Chondrocyte (in vitro differentiated cells): Measurements from ENCODE around the gene SCYL1. TPM values are rescaled to one million over a fixed set of nuclear protein-coding genes. Genes with fewer than 3 reads are reported as not detected.
A peak's percentile ranks its signal among the peaks of the same experiment; 100 is the strongest.

Experiments
- DNase-seq: peaks from one replicate; pipeline ENCODE4 v3.0.0; 2021; ENCODE audit warnings: mixed read lengths, low spot score
- H3K27ac Mint-ChIP-seq: one replicate; pipeline ENCODE4 v1.8.0; 2021; ENCODE audit warnings: mild to moderate bottlenecking, moderate library complexity, mixed read lengths; ENCODE audit not compliant: unreplicated experiment
- H3K27me3 Mint-ChIP-seq: 2 replicates; pipeline ENCODE4 v1.8.0; 2021; ENCODE audit warnings: low read depth, mixed read lengths
- H3K36me3 Mint-ChIP-seq: 2 replicates; pipeline ENCODE4 v1.8.0; 2021; ENCODE audit warnings: low read depth, mixed read lengths
- H3K4me1 Mint-ChIP-seq: 2 replicates; pipeline ENCODE4 v1.8.0; 2021; ENCODE audit warnings: low read depth, mild to moderate bottlenecking, mixed read lengths
- H3K4me3 Mint-ChIP-seq: one replicate; pipeline ENCODE4 v1.8.0; 2021; ENCODE audit warnings: mild to moderate bottlenecking, moderate library complexity, mixed read lengths; ENCODE audit not compliant: unreplicated experiment
- H3K9me3 Mint-ChIP-seq: 2 replicates; pipeline ENCODE4 v1.8.0; 2021; ENCODE audit warnings: low read depth, mixed read lengths
- total RNA-seq: library from RNA; stranded (reverse); gene quantifications from 3 replicates; pipeline ENCODE4 v1.2.1, GENCODE V29; 2021
- TF ChIP-seq, protein P1 (sequence below): fragments of 200-600 bp; sonication (generic); IDR thresholded peaks from 2 replicates; pipeline ENCODE4 v1.5.0; 2021; ENCODE audit warnings: antibody characterized with exemption, mild to moderate bottlenecking, moderate library complexity

Gene SCYL1
- total RNA-seq, 1 donor from 2014 or later = 108 TPM

GRCh38 chr11:65479184-65480145 lies 45.4 kb upstream of the SCYL1 start:
- H3K27me3 Mint-ChIP-seq = no peaks in the 10 kb centered on the region
- peak overlapping the region; percentile 26 for H3K4me3 Mint-ChIP-seq
- TF ChIP-seq, protein P1, sequence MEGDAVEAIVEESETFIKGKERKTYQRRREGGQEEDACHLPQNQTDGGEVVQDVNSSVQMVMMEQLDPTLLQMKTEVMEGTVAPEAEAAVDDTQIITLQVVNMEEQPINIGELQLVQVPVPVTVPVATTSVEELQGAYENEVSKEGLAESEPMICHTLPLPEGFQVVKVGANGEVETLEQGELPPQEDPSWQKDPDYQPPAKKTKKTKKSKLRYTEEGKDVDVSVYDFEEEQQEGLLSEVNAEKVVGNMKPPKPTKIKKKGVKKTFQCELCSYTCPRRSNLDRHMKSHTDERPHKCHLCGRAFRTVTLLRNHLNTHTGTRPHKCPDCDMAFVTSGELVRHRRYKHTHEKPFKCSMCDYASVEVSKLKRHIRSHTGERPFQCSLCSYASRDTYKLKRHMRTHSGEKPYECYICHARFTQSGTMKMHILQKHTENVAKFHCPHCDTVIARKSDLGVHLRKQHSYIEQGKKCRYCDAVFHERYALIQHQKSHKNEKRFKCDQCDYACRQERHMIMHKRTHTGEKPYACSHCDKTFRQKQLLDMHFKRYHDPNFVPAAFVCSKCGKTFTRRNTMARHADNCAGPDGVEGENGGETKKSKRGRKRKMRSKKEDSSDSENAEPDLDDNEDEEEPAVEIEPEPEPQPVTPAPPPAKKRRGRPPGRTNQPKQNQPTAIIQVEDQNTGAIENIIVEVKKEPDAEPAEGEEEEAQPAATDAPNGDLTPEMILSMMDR = peak; percentile 71
- H3K9me3 Mint-ChIP-seq = no peaks in the 10 kb centered on the region
- H3K36me3 Mint-ChIP-seq = no peaks in the 10 kb centered on the region
- DNase-seq = peak; percentile 59
- H3K27ac Mint-ChIP-seq = peak overlapping the region; percentile 91
- H3K4me1 Mint-ChIP-seq = peaks cover 55% of the 10 kb centered on the region

DNA sequence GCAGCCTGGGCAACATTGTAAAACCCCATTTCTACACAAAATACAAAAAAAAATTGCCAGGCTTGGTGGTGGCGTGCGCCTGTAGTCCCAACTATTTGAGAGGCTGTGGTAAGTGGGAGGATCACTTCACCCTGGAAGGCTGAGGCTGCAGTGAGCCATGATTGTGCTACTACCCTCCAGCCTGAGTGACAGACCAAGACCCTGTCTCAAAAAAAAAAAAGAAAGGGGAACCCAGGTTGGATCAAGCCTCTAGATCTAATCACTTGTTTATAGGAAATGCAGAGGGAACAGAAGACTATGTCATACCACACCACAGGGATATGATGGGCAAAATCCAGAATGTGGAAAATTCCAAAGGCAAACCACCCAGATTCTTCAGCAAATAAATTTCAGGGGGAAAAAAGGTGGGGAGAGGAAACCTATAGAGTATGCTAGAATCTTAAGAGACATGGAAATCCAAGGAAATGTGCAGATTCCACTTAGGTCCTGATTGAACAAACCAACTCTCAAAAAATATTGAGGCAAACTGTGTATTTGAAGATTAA lies 42.5 kb upstream of the SCYL1 start:
- H3K27ac Mint-ChIP-seq = peak overlapping the region; percentile 93
- no peaks in the 10 kb centered on the region for H3K27me3 Mint-ChIP-seq

GRCh38 chr11:65485920-65486219 lies 39.0 kb upstream of the SCYL1 start:
- peaks cover 75% of the 10 kb centered on the region for H3K4me1 Mint-ChIP-seq
- TF ChIP-seq, protein P1 = no peak

More for the DNA sequence above, 42.5 kb upstream of the SCYL1 start:
- no peak for DNase-seq
- TF ChIP-seq, protein P1 = no peak
- Mint-ChIP-seq H3K9me3 (no peaks in the 10 kb centered on the region), H3K36me3 (no peaks in the 10 kb centered on the region), H3K4me1 (peaks cover 70% of the 10 kb centered on the region), H3K4me3 (no peak overlapping the region)

DNA sequence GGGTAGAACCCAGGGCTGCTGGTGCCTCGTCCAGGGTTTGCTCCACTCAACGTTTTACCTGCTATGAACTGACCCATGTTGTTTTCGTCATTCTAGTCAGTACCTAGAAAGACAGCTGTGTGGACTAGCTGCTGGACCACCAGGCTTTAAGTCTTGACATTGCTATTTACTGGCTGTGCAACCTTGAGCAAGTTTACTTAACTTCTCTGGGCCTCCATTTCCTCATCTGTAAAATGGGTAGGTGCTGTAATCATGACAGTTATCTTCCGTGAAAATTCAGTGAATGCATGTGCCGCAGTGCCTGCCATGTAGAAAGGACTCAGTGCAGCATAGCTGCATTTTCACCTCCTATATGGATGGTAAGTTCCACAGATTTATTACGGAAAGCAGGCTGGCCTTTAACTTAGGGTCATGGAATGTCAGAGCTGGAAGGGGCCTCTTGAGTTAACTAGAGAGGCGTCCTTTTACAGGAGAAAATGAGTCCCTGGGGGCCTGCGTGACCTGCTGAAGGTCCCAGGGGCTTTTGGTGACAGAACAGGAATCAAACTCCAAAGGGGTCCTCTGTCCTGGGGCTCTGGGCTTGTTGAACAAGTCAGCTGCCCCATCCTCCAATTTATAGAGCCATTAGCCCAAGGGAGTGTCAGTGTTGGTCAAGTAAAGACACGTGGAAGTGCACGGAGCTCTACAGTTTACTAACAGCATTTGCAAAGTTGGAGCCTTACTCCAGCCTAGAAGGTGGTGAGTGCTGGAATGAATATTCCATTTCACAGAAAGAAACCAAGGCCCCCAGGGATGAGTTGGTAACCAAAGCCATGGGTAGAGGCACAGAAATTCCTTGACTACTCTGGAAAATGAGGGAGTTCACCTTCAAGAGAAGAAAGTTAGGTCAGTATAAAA lies 38.1 kb upstream of the SCYL1 start:
- H3K9me3 Mint-ChIP-seq = no peaks in the 10 kb centered on the region
- no peaks in the 10 kb centered on the region for H3K27me3 Mint-ChIP-seq
- H3K27ac Mint-ChIP-seq = peak overlapping the region; percentile 100
- DNase-seq = peak; percentile 30
- no peak overlapping the region for H3K4me3 Mint-ChIP-seq
- no peaks in the 10 kb centered on the region for H3K36me3 Mint-ChIP-seq
- TF ChIP-seq, protein P1 = no peak
- H3K4me1 Mint-ChIP-seq = peaks cover 80% of the 10 kb centered on the region

More at GRCh38 chr11:65485920-65486219, 39.0 kb upstream of the SCYL1 start:
- no peak overlapping the region for H3K4me3 Mint-ChIP-seq
- no peaks in the 10 kb centered on the region for H3K9me3 Mint-ChIP-seq
- no peaks in the 10 kb centered on the region for H3K27me3 Mint-ChIP-seq
- H3K36me3 Mint-ChIP-seq = no peaks in the 10 kb centered on the region
- DNase-seq = no peak
- H3K27ac Mint-ChIP-seq = peak overlapping the region; percentile 89
